ENCODE data around the gene TTC21A.
"Not testable (repeated sequence)": the region's sequence is repeated elsewhere in the genome, so short reads cannot be mapped to it uniquely, and the experiment has no call there.

Gene TTC21A

DNA sequence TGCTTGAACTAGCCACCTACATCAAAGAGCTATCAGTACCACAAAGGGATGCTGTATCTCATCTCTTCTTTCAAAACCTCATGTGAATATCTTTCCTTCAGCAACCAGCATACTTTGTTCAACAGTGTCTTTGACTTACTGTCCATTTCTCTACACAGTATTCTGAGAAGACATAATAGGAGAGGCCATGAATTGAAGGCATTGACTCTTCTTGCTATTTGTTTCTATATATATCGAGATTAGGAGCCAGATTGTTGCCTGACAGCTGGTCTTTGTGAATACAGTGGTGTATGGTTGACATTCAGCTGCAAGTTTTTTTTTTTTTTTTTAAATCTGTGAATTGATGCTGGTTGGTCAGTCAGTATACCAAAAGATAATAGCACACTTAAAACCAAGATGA lies 58.0 kb downstream of the TTC21A start:
- Histone ChIP-seq H3K9me3 (ENCODE audit: control insufficient read depth in 2 of 2, low read length in 2 of 2) (no peaks in the 10 kb centered on the region), H3K27me3 (ENCODE audit: control insufficient read depth in 2 of 2, insufficient read depth in 2 of 2, low read length in 2 of 2) (no peaks in the 10 kb centered on the region), H3K9ac (ENCODE audit: low read depth in 1 of 2, low read length in 2 of 2) (no peak overlapping the region), H3K4me1 (ENCODE audit: control insufficient read depth in 2 of 2, insufficient read depth in 2 of 2, low read length in 2 of 2) (no peaks in the 10 kb centered on the region), H3K36me3 (ENCODE audit: control insufficient read depth in 2 of 2, insufficient read depth in 2 of 2, low read length in 2 of 2) (no peaks in the 10 kb centered on the region), H3K27ac (ENCODE audit: low read depth in 2 of 2, low read length in 2 of 2) (no peak overlapping the region), H3K4me3 (ENCODE audit: low read length in 2 of 2) (no peak overlapping the region)

GRCh38 chr3:39166134-39166710 lies 58.7 kb downstream of the TTC21A start:
- Histone ChIP-seq H3K9me3 (ENCODE audit: control insufficient read depth in 2 of 2, low read length in 2 of 2) (no peaks in the 10 kb centered on the region), H3K36me3 (ENCODE audit: control insufficient read depth in 2 of 2, insufficient read depth in 2 of 2, low read length in 2 of 2) (no peaks in the 10 kb centered on the region), H3K4me1 (ENCODE audit: control insufficient read depth in 2 of 2, insufficient read depth in 2 of 2, low read length in 2 of 2) (no peaks in the 10 kb centered on the region), H3K4me3 (ENCODE audit: low read length in 2 of 2) (no peak overlapping the region), H3K9ac (ENCODE audit: low read depth in 1 of 2, low read length in 2 of 2) (no peak overlapping the region), H3K27ac (ENCODE audit: low read depth in 2 of 2, low read length in 2 of 2) (no peak overlapping the region), H3K27me3 (ENCODE audit: control insufficient read depth in 2 of 2, insufficient read depth in 2 of 2, low read length in 2 of 2) (no peaks in the 10 kb centered on the region)

- Histone ChIP-seq H3K4me3 (ENCODE audit: low read length in 2 of 2) (no peak overlapping the region), H3K27me3 (ENCODE audit: control insufficient read depth in 2 of 2, insufficient read depth in 2 of 2, low read length in 2 of 2) (no peaks in the 10 kb centered on the region), H3K9me3 (ENCODE audit: control insufficient read depth in 2 of 2, low read length in 2 of 2) (no peaks in the 10 kb centered on the region), H3K36me3 (ENCODE audit: control insufficient read depth in 2 of 2, insufficient read depth in 2 of 2, low read length in 2 of 2) (no peaks in the 10 kb centered on the region), H3K4me1 (ENCODE audit: control insufficient read depth in 2 of 2, insufficient read depth in 2 of 2, low read length in 2 of 2) (no peaks in the 10 kb centered on the region), H3K27ac (ENCODE audit: low read depth in 2 of 2, low read length in 2 of 2) (no peak overlapping the region), H3K9ac (ENCODE audit: low read depth in 1 of 2, low read length in 2 of 2) (no peak overlapping the region)
Measured at GRCh38 chr3:39166932-39167532, 59.6 kb downstream of the TTC21A start.

DNA sequence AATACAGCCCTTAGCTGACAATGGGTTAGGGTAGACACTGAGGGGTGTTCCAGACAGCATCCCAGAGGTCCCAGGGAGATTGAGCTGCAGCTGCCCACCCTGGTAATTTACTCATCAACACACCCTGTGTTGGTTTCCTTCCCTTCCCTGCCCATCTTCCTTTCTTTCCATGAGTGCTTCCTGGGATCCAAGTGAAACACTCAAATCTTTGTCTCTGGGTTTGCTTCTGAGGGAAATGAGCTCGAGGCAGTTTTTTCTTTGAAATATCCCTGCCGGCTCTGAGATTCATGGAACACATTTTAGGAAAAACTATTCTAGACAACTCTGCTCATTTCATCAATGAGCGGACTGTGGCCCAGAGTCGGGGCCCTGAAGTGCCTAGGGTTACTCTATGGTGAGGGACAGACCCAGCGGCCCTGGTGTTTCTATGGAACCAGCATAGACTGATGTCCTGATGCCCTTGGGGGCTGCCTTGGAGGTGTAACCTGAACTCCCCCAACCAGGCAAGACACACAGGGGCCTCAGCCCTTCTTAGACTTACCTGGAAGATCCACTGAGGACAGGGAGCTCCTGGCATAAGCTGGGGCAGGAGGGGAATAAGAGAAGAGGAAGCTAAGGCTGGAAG lies 60.8 kb downstream of the TTC21A start:
- H3K4me1 ChIP-seq (ENCODE audit: control insufficient read depth in 2 of 2, insufficient read depth in 2 of 2, low read length in 2 of 2): no peaks in the 10 kb centered on the region
- H3K9ac ChIP-seq (ENCODE audit: low read depth in 1 of 2, low read length in 2 of 2): no peak overlapping the region
- H3K4me3 ChIP-seq (ENCODE audit: low read length in 2 of 2): no peak overlapping the region
- H3K9me3 ChIP-seq (ENCODE audit: control insufficient read depth in 2 of 2, low read length in 2 of 2): no peaks in the 10 kb centered on the region
- H3K27me3 ChIP-seq (ENCODE audit: control insufficient read depth in 2 of 2, insufficient read depth in 2 of 2, low read length in 2 of 2): no peaks in the 10 kb centered on the region
- H3K36me3 ChIP-seq (ENCODE audit: control insufficient read depth in 2 of 2, insufficient read depth in 2 of 2, low read length in 2 of 2): no peaks in the 10 kb centered on the region
- H3K27ac ChIP-seq (ENCODE audit: low read depth in 2 of 2, low read length in 2 of 2): no peak overlapping the region

DNA sequence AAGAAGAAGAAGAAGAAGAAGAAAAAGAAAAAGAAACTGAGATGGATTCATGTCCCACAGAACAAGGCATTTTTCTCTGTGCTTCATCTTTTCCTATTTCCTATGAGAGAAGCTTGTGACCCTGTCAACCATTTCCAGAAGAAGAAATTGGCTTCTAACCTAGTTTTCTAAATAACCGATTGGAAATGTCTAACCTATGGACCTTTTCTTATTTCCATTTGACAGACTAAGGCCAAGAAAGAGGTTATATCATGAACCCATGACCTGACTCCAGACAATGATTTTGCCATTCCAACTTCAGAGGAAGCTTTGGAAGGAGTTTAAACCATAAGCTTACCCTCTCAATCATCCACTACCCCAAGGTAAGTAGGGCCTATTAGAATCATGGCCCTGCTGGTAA lies 62.2 kb downstream of the TTC21A start:
- no peaks in the 10 kb centered on the region for H3K9me3 ChIP-seq (ENCODE audit: control insufficient read depth in 2 of 2, low read length in 2 of 2)
- no peak overlapping the region for H3K9ac ChIP-seq (ENCODE audit: low read depth in 1 of 2, low read length in 2 of 2)
- H3K27ac ChIP-seq (ENCODE audit: low read depth in 2 of 2, low read length in 2 of 2): no peak overlapping the region
- no peaks in the 10 kb centered on the region for H3K4me1 ChIP-seq (ENCODE audit: control insufficient read depth in 2 of 2, insufficient read depth in 2 of 2, low read length in 2 of 2)
- no peak overlapping the region for H3K4me3 ChIP-seq (ENCODE audit: low read length in 2 of 2)
- H3K27me3 ChIP-seq (ENCODE audit: control insufficient read depth in 2 of 2, insufficient read depth in 2 of 2, low read length in 2 of 2): no peaks in the 10 kb centered on the region
- H3K36me3 ChIP-seq (ENCODE audit: control insufficient read depth in 2 of 2, insufficient read depth in 2 of 2, low read length in 2 of 2): no peaks in the 10 kb centered on the region

DNA sequence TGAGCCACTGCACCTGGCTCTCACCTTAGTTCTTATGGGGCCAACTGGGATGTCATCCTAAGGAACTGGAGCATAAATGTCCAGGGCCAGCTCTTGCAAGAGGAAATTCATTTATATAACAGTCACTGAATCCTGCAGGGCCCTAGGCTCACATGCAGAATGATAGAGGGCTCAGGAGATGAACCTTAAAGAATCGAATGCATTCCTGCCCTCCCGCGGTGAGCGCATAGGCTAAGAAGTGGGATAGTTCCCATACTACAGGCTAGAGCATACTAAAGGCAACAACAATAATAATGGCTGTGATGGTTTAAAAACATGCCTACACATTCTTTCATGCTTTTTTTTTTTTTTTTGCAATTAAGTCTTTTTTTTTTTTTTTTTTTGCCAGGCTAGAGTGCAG lies 63.0 kb downstream of the TTC21A start:
- no peaks in the 10 kb centered on the region for H3K4me1 ChIP-seq (ENCODE audit: control insufficient read depth in 2 of 2, insufficient read depth in 2 of 2, low read length in 2 of 2)
- H3K9ac ChIP-seq (ENCODE audit: low read depth in 1 of 2, low read length in 2 of 2): no peak overlapping the region
- H3K27ac ChIP-seq (ENCODE audit: low read depth in 2 of 2, low read length in 2 of 2): no peak overlapping the region

DNA sequence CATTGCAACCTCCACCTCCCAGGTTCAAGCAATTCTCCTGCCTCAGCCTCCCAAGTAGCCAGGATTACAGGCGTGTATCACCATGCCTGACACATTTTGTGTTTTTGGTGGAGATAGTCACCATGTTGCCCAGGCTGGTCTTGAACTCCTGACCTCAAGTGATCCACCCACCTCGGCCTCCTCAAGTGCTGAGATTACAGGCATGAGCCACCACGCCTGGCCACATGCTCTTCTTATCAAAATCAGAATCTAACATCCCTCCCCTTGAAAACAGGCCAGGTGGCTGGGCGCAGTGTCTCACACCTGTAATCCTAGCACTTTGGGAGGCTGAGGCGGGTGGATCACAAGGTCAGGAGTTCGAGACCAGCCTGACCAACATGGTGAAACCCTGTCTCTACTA lies 63.4 kb downstream of the TTC21A start:
- H3K4me3 ChIP-seq (ENCODE audit: low read length in 2 of 2); H3K9me3 ChIP-seq (ENCODE audit: control insufficient read depth in 2 of 2, low read length in 2 of 2); H3K36me3 ChIP-seq (ENCODE audit: control insufficient read depth in 2 of 2, insufficient read depth in 2 of 2, low read length in 2 of 2); H3K27me3 ChIP-seq (ENCODE audit: control insufficient read depth in 2 of 2, insufficient read depth in 2 of 2, low read length in 2 of 2); H3K4me1 ChIP-seq (ENCODE audit: control insufficient read depth in 2 of 2, insufficient read depth in 2 of 2, low read length in 2 of 2); H3K27ac ChIP-seq (ENCODE audit: low read depth in 2 of 2, low read length in 2 of 2); H3K9ac ChIP-seq (ENCODE audit: low read depth in 1 of 2, low read length in 2 of 2): not testable (repeated sequence)

More for the DNA sequence above, 63.0 kb downstream of the TTC21A start:
- Histone ChIP-seq H3K9me3 (ENCODE audit: control insufficient read depth in 2 of 2, low read length in 2 of 2) (no peaks in the 10 kb centered on the region), H3K27me3 (ENCODE audit: control insufficient read depth in 2 of 2, insufficient read depth in 2 of 2, low read length in 2 of 2) (no peaks in the 10 kb centered on the region), H3K4me3 (ENCODE audit: low read length in 2 of 2) (no peak overlapping the region), H3K36me3 (ENCODE audit: control insufficient read depth in 2 of 2, insufficient read depth in 2 of 2, low read length in 2 of 2) (no peaks in the 10 kb centered on the region)

GRCh38 chr3:39171860-39172259 lies 64.4 kb downstream of the TTC21A start:
- no peak overlapping the region for H3K4me3 ChIP-seq (ENCODE audit: low read length in 2 of 2)
- H3K27ac ChIP-seq (ENCODE audit: low read depth in 2 of 2, low read length in 2 of 2): no peak overlapping the region
- H3K4me1 ChIP-seq (ENCODE audit: control insufficient read depth in 2 of 2, insufficient read depth in 2 of 2, low read length in 2 of 2): no peaks in the 10 kb centered on the region
- H3K27me3 ChIP-seq (ENCODE audit: control insufficient read depth in 2 of 2, insufficient read depth in 2 of 2, low read length in 2 of 2): no peaks in the 10 kb centered on the region
- H3K9me3 ChIP-seq (ENCODE audit: control insufficient read depth in 2 of 2, low read length in 2 of 2): no peaks in the 10 kb centered on the region
- no peak overlapping the region for H3K9ac ChIP-seq (ENCODE audit: low read depth in 1 of 2, low read length in 2 of 2)
- no peaks in the 10 kb centered on the region for H3K36me3 ChIP-seq (ENCODE audit: control insufficient read depth in 2 of 2, insufficient read depth in 2 of 2, low read length in 2 of 2)

GRCh38 chr3:39173318-39174125 lies 66.0 kb downstream of the TTC21A start:
- H3K4me3 ChIP-seq (ENCODE audit: low read length in 2 of 2): no peak overlapping the region
- H3K4me1 ChIP-seq (ENCODE audit: control insufficient read depth in 2 of 2, insufficient read depth in 2 of 2, low read length in 2 of 2): peaks cover 6 to 9% of the 10 kb centered on the region in 2 donors
- no peak overlapping the region for H3K27ac ChIP-seq (ENCODE audit: low read depth in 2 of 2, low read length in 2 of 2)
- no peaks in the 10 kb centered on the region for H3K9me3 ChIP-seq (ENCODE audit: control insufficient read depth in 2 of 2, low read length in 2 of 2)
- H3K36me3 ChIP-seq (ENCODE audit: control insufficient read depth in 2 of 2, insufficient read depth in 2 of 2, low read length in 2 of 2): no peaks in the 10 kb centered on the region
- H3K9ac ChIP-seq (ENCODE audit: low read depth in 1 of 2, low read length in 2 of 2): no peak overlapping the region
- H3K27me3 ChIP-seq (ENCODE audit: control insufficient read depth in 2 of 2, insufficient read depth in 2 of 2, low read length in 2 of 2): no peaks in the 10 kb centered on the region
